Body of pancreas (tissue), 4 donors: Measurements from ENCODE around the gene RARS2. TPM values are rescaled to one million over a fixed set of nuclear protein-coding genes. Genes with fewer than 3 reads are reported as not detected.

Source experiments
- ATAC-seq: fragments of 150-250 bp; one replicate; pipeline ENCODE4 v1.9.1; 2016
- DNase-seq, 4 donors: peaks; one replicate each; pipeline ENCODE4 v3.0.0-alpha.2; 2019
- H3K27ac ChIP-seq, 4 donors: fragments of 200-600 bp; sonication (generic); 1 replicate in 3 of 4; 2 replicates in 1 of 4; pipeline versions ENCODE4 v1.5.1 to v1.6.1; 2016 to 2019; ENCODE audit warnings: mild to moderate bottlenecking in 1 of 4, mixed read lengths in 1 of 4, moderate library complexity in 1 of 4
- H3K27me3 ChIP-seq, 2 donors: fragments of 200-600 bp; sonication (generic); one replicate each; pipeline ENCODE4 v1.6.0; 2016; ENCODE audit warnings: mild to moderate bottlenecking in 1 of 2
- H3K36me3 ChIP-seq, 2 donors: fragments of 200-600 bp; sonication (generic); replicated peaks in 1 of 2; 2 replicates each; pipeline ENCODE4 v1.5.1; 2016; ENCODE audit warnings: low read depth in 2 of 2; ENCODE audit not compliant: insufficient read depth in 1 of 2
- H3K4me1 ChIP-seq: fragments of 200-600 bp; sonication (generic); one replicate; pipeline ENCODE4 v1.6.0; 2016
- H3K4me3 ChIP-seq, 2 donors: fragments of 200-600 bp; sonication (generic); 1 replicate in 1 of 2; 2 replicates in 1 of 2; pipeline ENCODE4 v1.5.1; 2016 to 2019
- H3K9me3 ChIP-seq, 3 donors: fragments of 200-600 bp; sonication (generic); 1 replicate in 2 of 3; 2 replicates in 1 of 3; pipeline ENCODE4 v1.5.1; 2016
- CTCF ChIP-seq, 7 experiments: fragments of 450-650 bp in 4 of 7; fragments of 200-600 bp in 3 of 7; sonication (generic) in 3 of 7; IDR thresholded peaks; one replicate each; pipeline ENCODE4 v1.5.1; 2016 to 2019; ENCODE audit warnings: antibody characterized with exemption in 7 of 7
- POLR2A ChIP-seq, 3 donors: fragments of 450-650 bp; IDR thresholded peaks; one replicate each; pipeline ENCODE4 v1.6.1; 2016; ENCODE audit warnings: antibody characterized with exemption in 3 of 3, mild to moderate bottlenecking in 2 of 3
- WGBS, 2 donors: methylation state at CpG; one replicate each; pipeline ENCODE4 v1.1.5; 2017; 5-methylcytosine and 5-hydroxymethylcytosine counted together
- intact Hi-C: fragments of 100-400 bp; cut with DNase I; formaldehyde crosslinking; loops from one replicate; pipeline ENCODE4 v1.15.1; 2023
- total RNA-seq, 2 donors: library from RNA; depleted of rRNA; stranded (reverse); fragments of >200 nt; gene quantifications; one replicate each; pipeline ENCODE4 v1.1.0, GENCODE V29; 2016

RARS2 gene
- total RNA-seq, 2 donors from 2014 or later = 7.3 to 15.8 TPM

- TF ChIP-seq POLR2A (IDR thresholded peaks at IDR 0.05) (no peak), CTCF (IDR thresholded peaks at IDR 0.05) (no peak)
- WGBS, 2 donors = 61 to 66% methylated on average over 4 of the region's 4 CpGs
- Histone ChIP-seq H3K27ac (no peak overlapping the region), H3K4me1 (peaks cover 38% of the 10 kb centered on the region), H3K4me3 (no peak overlapping the region), H3K9me3 (no peaks in the 10 kb centered on the region), H3K27me3 (no peaks in the 10 kb centered on the region), H3K36me3 (peaks cover 0 to 3% of the 10 kb centered on the region in 2 donors)
- intact Hi-C loops = no loop called here
- no peak for DNase-seq
- no peak for ATAC-seq
These were observed 1.2 kb upstream of the RARS2 start for GRCh38 chr6:87590990-87591389.

- 1% methylated on average over 11 of the region's 11 CpGs for WGBS, 2 donors
- Histone ChIP-seq H3K9me3 (no peaks in the 10 kb centered on the region), H3K36me3 (peaks cover 0 to 3% of the 10 kb centered on the region in 2 donors), H3K4me1 (peaks cover 40% of the 10 kb centered on the region), H3K27me3 (no peaks in the 10 kb centered on the region), H3K27ac (peak overlapping the region in 2 of 4 donors; percentile 66 to 81), H3K4me3 (peak overlapping the region; percentile 42 to 96)
- ATAC-seq (no peak), DNase-seq (no peak)
- TF ChIP-seq CTCF (IDR thresholded peaks at IDR 0.05) (no peak), POLR2A (IDR thresholded peaks at IDR 0.05) (no peak)
- intact Hi-C loops = no loop called here
These were observed 662 bp upstream of the RARS2 start for GRCh38 chr6:87590417-87590880.

- no peak for DNase-seq
- 12 to 14% methylated on average over 10 of the region's 10 CpGs for WGBS, 2 donors
- no peak for ATAC-seq
- intact Hi-C loops = no loop called here
- H3K36me3 ChIP-seq = no peaks in the 10 kb centered on the region
- peak overlapping the region in 3 of 4 donors; percentile 66 to 81 (median 77) for H3K27ac ChIP-seq
- peak overlapping the region; percentile 42 to 96 for H3K4me3 ChIP-seq
- H3K4me1 ChIP-seq = peaks cover 40% of the 10 kb centered on the region
- TF ChIP-seq POLR2A (IDR thresholded peaks at IDR 0.05) = no peak
- no peak for TF ChIP-seq CTCF (IDR thresholded peaks at IDR 0.05)
- no peaks in the 10 kb centered on the region for H3K27me3 ChIP-seq
- no peaks in the 10 kb centered on the region for H3K9me3 ChIP-seq
These were observed 905 bp downstream of the RARS2 start for GRCh38 chr6:87588756-87589407.

- H3K4me1 ChIP-seq = peaks cover 37% of the 10 kb centered on the region
- 91 to 92% methylated on average over 8 of the region's 8 CpGs for WGBS, 2 donors
- no peaks in the 10 kb centered on the region for H3K27me3 ChIP-seq
- no peak for DNase-seq
- no peaks in the 10 kb centered on the region for H3K9me3 ChIP-seq
- H3K4me3 ChIP-seq = no peak overlapping the region
- no peak overlapping the region for H3K27ac ChIP-seq
- no peak for TF ChIP-seq CTCF (IDR thresholded peaks at IDR 0.05)
- intact Hi-C loops = no loop called here
- ATAC-seq = no peak
- H3K36me3 ChIP-seq = no peaks in the 10 kb centered on the region
These were observed 3.3 kb downstream of the RARS2 start for GRCh38 chr6:87586371-87587077.
